Liver (tissue), 9 donors: ENCODE measurements around the gene COL23A1. TPM values are rescaled to one million over a fixed set of nuclear protein-coding genes. Genes with fewer than 3 reads are reported as not detected.

Experiments
- DNase-seq: peaks from one replicate; pipeline ENCODE4 v3.0.0-alpha.2; 2017; ENCODE audit warnings: low spot score
- H3K27ac ChIP-seq, 2 donors: one replicate each; pipeline ENCODE4 v1.7.0; 2013; ENCODE audit warnings: inconsistent platforms in 2 of 2, low read length in 2 of 2, control low read depth in 1 of 2, low read depth in 1 of 2, mild to moderate bottlenecking in 1 of 2
- H3K27me3 ChIP-seq, 4 donors: one replicate each; pipeline versions ENCODE4 v1.6.1 to v1.7.0; 2013; ENCODE audit warnings: low read length in 3 of 4, inconsistent platforms in 1 of 4, mild to moderate bottlenecking in 1 of 4, moderate library complexity in 1 of 4; ENCODE audit not compliant: control insufficient read depth in 4 of 4, insufficient read depth in 4 of 4
- H3K36me3 ChIP-seq, 4 donors: one replicate each; pipeline versions ENCODE4 v1.6.1 to v1.7.0; 2013; ENCODE audit warnings: low read length in 3 of 4, mild to moderate bottlenecking in 3 of 4, low read depth in 1 of 4, moderate library complexity in 1 of 4; ENCODE audit not compliant: control insufficient read depth in 4 of 4, insufficient read depth in 3 of 4
- H3K4me1 ChIP-seq, 4 donors: one replicate each; pipeline versions ENCODE4 v1.6.1 to v1.7.0; 2013; ENCODE audit warnings: low read length in 3 of 4, mild to moderate bottlenecking in 3 of 4, moderate library complexity in 1 of 4; ENCODE audit not compliant: control insufficient read depth in 4 of 4, insufficient read depth in 4 of 4
- H3K4me3 ChIP-seq, 3 donors: one replicate each; pipeline versions ENCODE4 v1.6.1 to v1.7.0; 2013; ENCODE audit warnings: low read length in 3 of 3, control low read depth in 1 of 3, low read depth in 1 of 3, mild to moderate bottlenecking in 1 of 3
- H3K9ac ChIP-seq, 2 donors: one replicate each; pipeline ENCODE4 v1.7.0; 2013; ENCODE audit warnings: low read length in 2 of 2, mild to moderate bottlenecking in 2 of 2, moderate library complexity in 2 of 2, control low read depth in 1 of 2, low read depth in 1 of 2
- H3K9me3 ChIP-seq, 4 donors: one replicate each; pipeline versions ENCODE4 v1.6.1 to v1.7.0; 2013; ENCODE audit warnings: low read length in 3 of 4; ENCODE audit not compliant: control insufficient read depth in 4 of 4
- CTCF ChIP-seq: fragments of 150-350 bp; IDR thresholded peaks from 2 replicates; pipeline ENCODE4 v1.5.1; 2017; ENCODE audit warnings: improper control_type of control experiment, low read depth, low read length; ENCODE audit not compliant: missing input control
- EGR1 ChIP-seq, 2 donors: IDR thresholded peaks; 2 replicates each; pipeline ENCODE4 v1.6.1; 2016 to 2018; ENCODE audit warnings: antibody characterized with exemption in 2 of 2, low read depth in 2 of 2
- FOXA1 ChIP-seq: IDR thresholded peaks from 2 replicates; pipeline ENCODE4 v1.6.1; 2016; ENCODE audit warnings: antibody characterized with exemption
- FOXA2 ChIP-seq: IDR thresholded peaks from 2 replicates; pipeline ENCODE4 v1.6.1; 2016; ENCODE audit warnings: antibody characterized with exemption
- GABPA ChIP-seq, 2 donors: IDR thresholded peaks in 1 of 2; conservative IDR thresholded peaks in 1 of 2; 2 replicates each; pipeline ENCODE4 v1.6.1; 2016; ENCODE audit warnings: antibody characterized with exemption in 2 of 2, mild to moderate bottlenecking in 1 of 2, moderate library complexity in 1 of 2
- HNF4A ChIP-seq, 2 donors: conservative IDR thresholded peaks; 2 replicates each; pipeline ENCODE4 v1.6.1; 2016; ENCODE audit warnings: antibody characterized with exemption in 2 of 2, mild to moderate bottlenecking in 2 of 2
- HNF4G ChIP-seq: IDR thresholded peaks from 2 replicates; pipeline ENCODE4 v1.6.1; 2016; ENCODE audit warnings: antibody characterized with exemption
- JUND ChIP-seq, 2 donors: IDR thresholded peaks; 2 replicates each; pipeline ENCODE4 v1.6.1; 2016; ENCODE audit warnings: antibody characterized with exemption in 2 of 2
- NR2F2 ChIP-seq: IDR thresholded peaks from 2 replicates; pipeline ENCODE4 v1.6.1; 2016; ENCODE audit warnings: antibody characterized with exemption
- RAD21 ChIP-seq, 2 donors: IDR thresholded peaks; 2 replicates each; pipeline ENCODE4 v1.6.1; 2016; ENCODE audit warnings: antibody characterized with exemption in 2 of 2, mild to moderate bottlenecking in 2 of 2
- REST ChIP-seq: IDR thresholded peaks from 2 replicates; pipeline ENCODE4 v1.6.1; 2016; ENCODE audit warnings: antibody characterized with exemption, mild to moderate bottlenecking
- RXRA ChIP-seq, 2 donors: IDR thresholded peaks; 2 replicates each; pipeline ENCODE4 v1.6.1; 2017 to 2018; ENCODE audit warnings: antibody characterized with exemption in 2 of 2, mild to moderate bottlenecking in 1 of 2
- SP1 ChIP-seq: IDR thresholded peaks from 2 replicates; pipeline ENCODE4 v1.6.1; 2018; ENCODE audit warnings: antibody characterized with exemption, mild to moderate bottlenecking
- TAF1 ChIP-seq: conservative IDR thresholded peaks from 2 replicates; pipeline ENCODE4 v1.6.1; 2016; ENCODE audit warnings: antibody characterized with exemption, mild to moderate bottlenecking
- YY1 ChIP-seq: IDR thresholded peaks from 2 replicates; pipeline ENCODE4 v1.6.1; 2016; ENCODE audit warnings: antibody characterized with exemption, mild to moderate bottlenecking
- ZBTB33 ChIP-seq: IDR thresholded peaks from 2 replicates; pipeline ENCODE4 v1.6.1; 2016; ENCODE audit warnings: antibody characterized with exemption
- WGBS: extraction: QIAGEN DNeasy Blood & Tissue Kit; methylation state at CpG from one replicate; pipeline ENCODE4 v1.1.7; 2013; 5-methylcytosine and 5-hydroxymethylcytosine counted together
- polyA plus RNA-seq, 2 donors: library from polyadenylated mRNA; stranded (reverse) in 1 of 2; unstranded in 1 of 2; fragments of 200-250 nt in 1 of 2; fragments of >200 nt in 1 of 2; fragmentation: Nextera tagmentation in 1 of 2; extraction: Ambion mirVana in 1 of 2; gene quantifications; one replicate each; pipeline versions ENCODE4 v1.2.1 to v1.2.3, GENCODE V29; 2013 to 2015
- total RNA-seq, 2 donors: library from RNA; depleted of rRNA; stranded (reverse); fragments of >200 nt; gene quantifications; one replicate each; pipeline ENCODE4 v1.2.3, GENCODE V29; 2014
- donor health status: healthy.
- donor health status: healthy.
- donor health status: healthy.
- donor health status: healthy.
- donor health status: healthy.

The COL23A1 gene
- total and polyA plus RNA-seq, 4 donors: 0.08 to 1.4 (median 0.27) TPM

- WGBS: 93% methylated on average over 9 of the region's 9 CpGs
- DNase-seq: no peak
- TF ChIP-seq FOXA2 (no peak), HNF4G (no peak), TAF1 (no peak), ZBTB33 (no peak), RAD21 (IDR thresholded peaks at IDR 0.05) (no peak), FOXA1 (no peak), HNF4A (conservative IDR thresholded peaks at IDR 0.05) (no peak), CTCF (no peak), REST (no peak), EGR1 (IDR thresholded peaks at IDR 0.05; ENCODE audit: low read depth in 2 of 2) (no peak), GABPA (IDR thresholded peaks at IDR 0.05 in 1 of 2, conservative IDR thresholded peaks at IDR 0.05 in 1 of 2) (no peak), YY1 (no peak)
- Histone ChIP-seq H3K36me3 (no peaks in the 10 kb centered on the region), H3K4me3 (no peak overlapping the region), H3K9me3 (peaks cover 0 to 4% (median 0%) of the 10 kb centered on the region in 4 donors), H3K27me3 (no peaks in the 10 kb centered on the region), H3K9ac (no peak overlapping the region), H3K27ac (no peak overlapping the region), H3K4me1 (peaks cover 0 to 10% (median 4%) of the 10 kb centered on the region in 4 donors)
Measured at GRCh38 chr5:178479261-178479660, 110.9 kb downstream of the COL23A1 start.

GRCh38 chr5:178478370-178478769, 111.8 kb downstream of the COL23A1 start:
- 62% methylated on average over 5 of the region's 5 CpGs for WGBS
- Histone ChIP-seq H3K4me1 (peaks cover 1 to 10% (median 4%) of the 10 kb centered on the region in 4 donors), H3K9me3 (peaks cover 0 to 4% (median 0%) of the 10 kb centered on the region in 4 donors), H3K27ac (no peak overlapping the region), H3K9ac (no peak overlapping the region), H3K36me3 (no peaks in the 10 kb centered on the region), H3K27me3 (no peaks in the 10 kb centered on the region), H3K4me3 (no peak overlapping the region)
- no peak for TF ChIP-seq HNF4A (conservative IDR thresholded peaks at IDR 0.05)
- TF ChIP-seq SP1: no peak
- TF ChIP-seq FOXA1: no peak
- no peak for TF ChIP-seq NR2F2
- TF ChIP-seq HNF4G: no peak
- TF ChIP-seq RAD21 (IDR thresholded peaks at IDR 0.05): no peak
- TF ChIP-seq JUND (IDR thresholded peaks at IDR 0.05): no peak
- TF ChIP-seq EGR1 (IDR thresholded peaks at IDR 0.05; ENCODE audit: low read depth in 2 of 2): no peak
- TF ChIP-seq GABPA (IDR thresholded peaks at IDR 0.05 in 1 of 2, conservative IDR thresholded peaks at IDR 0.05 in 1 of 2): no peak
- no peak for TF ChIP-seq ZBTB33
- TF ChIP-seq CTCF: no peak
- no peak for TF ChIP-seq TAF1
- no peak for TF ChIP-seq REST
- TF ChIP-seq RXRA (IDR thresholded peaks at IDR 0.05): no peak
- DNase-seq: no peak
